NK-92 treated with Interleukin-12 subunit alpha and Interleukin-12 subunit beta, amount 100 ng/mL, for 24 hours (cell line): ENCODE results near the gene YPEL5.
"Not testable (repeated sequence)": the region's sequence is repeated elsewhere in the genome, so short reads cannot be mapped to it uniquely, and the experiment has no call there.

Experiments used
- DNase-seq: peaks from one replicate; lab custom pipeline; 2025; lab: John Stamatoyannopoulos, UW

Gene YPEL5

DNA sequence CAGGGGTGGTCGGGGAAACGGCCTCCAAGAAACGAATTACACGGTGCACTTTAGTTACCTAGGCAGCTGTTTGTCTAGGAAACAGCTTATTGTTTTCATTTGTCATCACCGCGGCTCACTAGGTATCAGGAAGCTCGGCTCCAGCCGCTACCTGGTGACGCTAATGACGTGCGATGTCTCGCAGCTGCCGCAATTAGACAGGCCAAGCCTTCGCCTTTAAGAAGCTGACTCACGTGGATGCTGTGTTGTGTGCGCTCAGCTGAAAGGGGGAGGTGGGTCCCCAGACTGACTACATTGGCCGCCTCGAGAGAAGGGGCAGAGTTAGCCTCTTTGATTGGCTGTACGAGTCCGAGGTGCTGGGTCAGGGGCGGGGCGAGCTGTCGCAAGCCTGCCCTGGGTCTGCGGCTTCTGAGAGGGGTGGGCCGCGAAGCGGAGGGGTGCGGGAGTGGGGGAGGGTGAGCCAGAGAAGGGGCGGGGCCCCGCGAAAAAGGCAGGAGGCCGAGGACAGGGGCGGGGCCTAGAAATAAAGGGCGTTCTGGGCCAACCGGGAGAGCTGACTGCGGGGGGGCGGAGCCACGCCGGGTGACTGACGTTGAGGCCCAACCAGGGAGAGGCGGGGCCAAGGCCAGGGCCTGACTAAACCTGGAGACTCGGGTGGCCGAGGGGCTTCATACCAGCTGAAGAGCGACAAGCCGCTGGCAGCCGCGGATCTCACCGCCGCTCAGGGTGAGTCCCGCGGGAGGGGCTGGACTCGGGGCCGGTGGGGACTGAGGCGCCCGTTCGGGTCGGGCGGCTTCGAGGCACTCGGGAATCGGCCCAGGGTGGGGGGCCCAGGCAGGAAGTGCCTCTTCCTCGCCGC, at the start of gene YPEL5:
Gene YPEL5, plus strand, starts transcription at position 671 of the 859 bp plus-strand sequence. CDS start 9,645 bp downstream, outside the sequence.
- peak; percentile 96 for DNase-seq

GRCh38 chr2:30098266-30099005, 48.4 kb upstream of the YPEL5 start:
- DNase-seq: no peak

DNA sequence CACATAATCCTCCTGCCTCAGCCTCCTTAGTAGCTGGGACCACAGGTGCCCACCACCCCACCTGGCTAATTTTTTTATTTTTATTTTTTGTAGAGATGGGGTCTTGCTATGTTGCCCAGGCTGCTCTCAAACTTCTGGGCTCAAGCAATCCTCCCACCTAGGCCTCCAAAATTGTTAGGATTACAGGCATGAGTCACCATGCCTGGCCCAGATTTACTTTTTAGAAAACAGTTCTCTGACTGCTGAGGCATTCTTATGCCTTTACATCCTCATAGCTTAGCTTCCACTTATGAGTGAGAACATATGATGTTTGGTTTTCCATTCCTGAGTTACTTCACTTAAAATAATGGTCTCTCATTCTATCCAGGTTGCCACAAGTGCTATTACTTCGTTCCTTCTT, 47.4 kb upstream of the YPEL5 start:
- DNase-seq: not testable (repeated sequence)

DNA sequence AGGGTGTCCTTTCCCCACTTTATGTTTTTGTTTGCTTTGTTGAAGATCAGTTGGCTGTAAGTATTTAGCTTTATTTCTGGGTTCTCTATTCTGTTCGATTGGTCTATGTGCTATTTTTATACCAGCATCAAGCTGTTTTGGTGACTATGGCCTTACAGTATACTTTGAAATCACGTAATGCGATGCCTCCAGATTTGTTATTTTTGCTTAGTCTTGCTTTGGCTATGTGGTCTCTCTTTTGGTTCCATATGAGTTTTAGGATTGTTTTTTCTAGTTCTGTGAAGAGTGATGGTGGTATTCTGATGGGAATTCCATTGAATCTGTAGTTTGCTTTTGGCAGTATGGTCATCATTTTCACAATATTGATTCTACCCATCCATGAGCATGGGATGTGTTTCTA, 46.1 kb upstream of the YPEL5 start:
- not testable (repeated sequence) for DNase-seq

GRCh38 chr2:30104307-30104706, 42.5 kb upstream of the YPEL5 start:
- DNase-seq: no peak

DNA sequence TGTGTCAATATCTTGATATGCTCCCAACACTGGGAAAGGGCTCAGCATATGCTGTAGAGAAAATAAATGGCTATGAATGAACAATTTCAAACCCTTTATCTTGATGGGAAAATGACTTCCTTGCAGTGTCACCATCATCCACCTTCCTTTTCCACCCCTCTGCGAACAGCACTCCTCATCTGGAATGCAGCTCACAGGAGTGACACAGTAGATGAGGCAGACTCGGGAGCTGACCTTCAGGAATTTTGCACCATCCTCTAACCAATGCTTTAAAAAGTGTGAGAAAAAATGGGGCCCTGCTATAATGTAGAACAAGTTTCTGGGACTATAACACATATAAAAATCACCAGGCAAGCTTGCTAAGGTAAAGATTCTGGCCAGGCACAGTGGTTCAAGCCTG, 41.3 kb upstream of the YPEL5 start:
- DNase-seq: no peak

- no peak for DNase-seq
Observed at GRCh38 chr2:30106543-30106942, 40.3 kb upstream of the YPEL5 start.

GRCh38 chr2:30108192-30108591, 38.6 kb upstream of the YPEL5 start:
- no peak for DNase-seq

GRCh38 chr2:30108851-30109250, 38.0 kb upstream of the YPEL5 start:
- DNase-seq: no peak

DNA sequence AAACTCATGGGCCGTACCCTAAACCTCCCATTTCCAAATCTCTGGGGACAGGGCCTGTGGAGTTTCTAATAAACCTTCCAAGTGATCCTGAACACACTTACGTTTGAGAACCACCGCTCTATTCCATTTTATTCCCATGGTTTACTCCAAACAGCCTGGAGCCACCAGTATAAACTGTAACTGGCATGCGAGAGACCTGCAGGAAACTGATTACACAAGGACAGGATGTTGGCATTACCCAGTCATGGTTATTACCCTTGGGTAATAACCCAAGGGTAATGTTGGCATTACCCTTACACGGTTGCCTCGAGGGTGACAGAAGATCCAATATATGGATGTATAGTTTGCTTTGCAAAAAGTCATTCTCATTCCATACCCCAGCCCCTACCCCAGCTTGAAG, 37.0 kb upstream of the YPEL5 start:
- DNase-seq: no peak

DNA sequence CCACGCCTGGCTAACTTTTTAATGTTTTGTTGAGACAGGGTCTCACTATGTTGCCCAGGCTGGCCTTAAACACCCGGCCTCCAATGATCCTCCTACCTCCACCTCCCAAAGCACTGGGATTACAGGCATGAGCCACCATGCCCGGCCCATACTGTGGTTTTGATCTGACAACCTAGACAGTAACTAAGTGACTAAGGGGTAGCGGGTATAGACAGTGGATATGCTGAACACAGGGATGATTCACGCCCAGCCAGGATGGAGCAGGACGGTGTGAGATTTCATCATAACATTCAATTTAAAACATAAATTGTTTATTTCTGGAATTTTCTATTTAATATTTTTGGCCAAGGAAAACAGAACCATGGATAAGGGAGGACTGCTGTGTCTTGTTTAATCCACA, 36.0 kb upstream of the YPEL5 start:
- no peak for DNase-seq

GRCh38 chr2:30111186-30111585, 35.6 kb upstream of the YPEL5 start:
- DNase-seq: not testable (repeated sequence)

DNA sequence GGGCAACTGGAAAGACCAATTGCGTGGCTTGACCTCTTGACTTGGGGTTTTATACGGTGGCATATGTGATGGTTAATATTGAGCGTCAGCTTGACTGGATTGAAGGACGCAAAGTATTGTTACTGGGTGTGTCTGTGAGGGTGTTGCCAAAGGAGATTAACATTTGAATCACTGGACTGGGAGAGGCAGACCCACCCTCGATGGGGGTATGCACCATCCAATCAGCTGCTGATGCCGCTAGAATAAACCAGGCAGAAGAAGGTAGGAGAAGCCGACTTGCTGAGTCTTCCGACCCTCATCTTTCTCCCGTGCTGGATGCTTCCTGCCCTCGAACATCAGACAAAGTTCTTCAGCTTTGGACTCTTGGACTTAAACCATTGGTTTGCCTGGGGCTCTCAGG, 34.2 kb upstream of the YPEL5 start:
- no peak for DNase-seq

DNA sequence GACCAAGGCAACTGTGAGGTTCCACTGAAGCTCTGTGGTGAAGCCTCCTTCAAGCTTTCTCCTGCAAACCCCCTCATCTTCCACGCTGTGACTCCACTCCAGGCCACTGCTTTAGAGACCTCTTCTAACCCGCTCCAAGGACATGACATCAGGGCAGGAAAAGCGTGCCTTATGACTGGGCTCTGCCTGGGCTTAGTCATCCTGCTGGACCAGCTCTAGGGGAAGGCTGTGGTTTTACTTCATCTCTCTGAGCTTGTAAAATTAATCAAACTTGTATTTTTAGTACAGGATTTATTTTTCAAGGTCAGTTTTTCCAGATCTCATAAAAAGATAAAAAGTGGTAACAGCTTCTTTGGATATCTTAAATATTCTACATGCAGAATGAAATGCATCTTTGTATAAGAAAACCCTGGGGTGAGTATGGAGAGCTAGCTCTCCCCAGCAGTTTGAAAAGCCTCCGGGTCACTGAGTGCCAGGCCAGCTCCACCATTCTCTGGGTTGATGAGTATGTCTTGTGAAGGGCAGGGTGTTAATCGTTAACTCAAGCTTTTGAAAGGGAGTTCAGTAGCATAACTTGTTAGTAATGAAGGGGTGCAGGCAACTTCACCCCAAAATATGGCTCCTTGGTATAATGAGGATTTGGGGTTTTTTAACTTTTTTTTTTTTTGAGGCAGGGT, 33.1 kb upstream of the YPEL5 start:
- DNase-seq: no peak

GRCh38 chr2:30115141-30115980, 31.4 kb upstream of the YPEL5 start:
- DNase-seq: peak; percentile 14

DNA sequence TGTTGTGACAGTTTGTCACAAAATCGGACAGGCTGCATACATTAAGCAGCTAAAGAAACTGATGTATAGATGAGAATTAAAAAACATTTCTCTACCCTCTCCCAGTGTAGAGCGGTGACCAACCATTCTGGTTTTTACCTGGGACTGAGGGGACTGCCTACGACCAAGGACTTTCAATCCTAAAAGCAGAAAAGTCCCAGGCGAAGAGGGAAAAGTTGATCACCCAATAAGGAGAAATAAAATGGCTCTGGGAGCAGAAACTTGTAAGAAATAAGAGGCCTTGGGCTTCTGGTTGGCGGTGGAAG, 30.9 kb upstream of the YPEL5 start:
- DNase-seq: no peak

- no peak for DNase-seq
Observed at GRCh38 chr2:30122362-30122761, 24.4 kb upstream of the YPEL5 start.

- DNase-seq: no peak
Observed at GRCh38 chr2:30127016-30127893, 19.6 kb upstream of the YPEL5 start.

DNA sequence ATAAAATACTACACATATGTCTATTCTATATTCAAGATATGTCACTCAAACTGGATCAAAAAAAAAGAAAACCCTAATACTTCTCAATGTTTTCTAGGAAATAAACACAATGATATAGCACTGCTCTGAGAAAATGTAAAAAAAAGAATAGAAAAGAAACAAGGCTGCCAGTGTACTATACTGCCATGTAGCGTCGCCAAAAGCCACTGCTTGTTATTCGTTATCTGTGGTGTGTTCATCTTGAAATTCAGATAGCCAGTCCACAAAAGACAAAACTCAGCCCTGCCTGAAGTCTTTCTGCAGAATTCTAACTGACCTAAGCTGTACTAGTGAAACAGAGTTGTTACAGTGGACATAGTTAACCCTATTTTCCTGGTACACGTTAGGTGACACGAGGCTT, 12.2 kb upstream of the YPEL5 start:
- DNase-seq: no peak

DNA sequence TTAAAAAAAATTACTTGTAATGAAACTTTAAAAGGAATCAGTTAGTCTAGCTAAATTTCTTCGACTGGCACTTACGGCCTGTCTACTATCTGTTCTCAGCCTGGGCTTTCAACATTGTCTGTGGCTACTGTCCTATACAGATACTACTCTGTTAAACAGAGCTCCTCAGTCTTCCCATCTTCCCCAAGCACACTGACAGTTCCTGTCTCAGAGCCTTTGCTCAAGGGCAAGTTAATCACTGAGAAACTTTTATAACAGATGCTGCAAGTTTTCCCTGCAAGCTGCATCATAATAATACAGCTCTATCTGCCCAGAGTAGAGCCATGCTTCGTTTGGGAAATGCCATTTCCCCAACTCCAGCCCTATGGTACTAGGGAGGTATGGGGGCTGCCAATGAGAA, 11.3 kb upstream of the YPEL5 start:
- DNase-seq: no peak
